ENCODE data around the gene NXPH4.

NXPH4 gene

DNA sequence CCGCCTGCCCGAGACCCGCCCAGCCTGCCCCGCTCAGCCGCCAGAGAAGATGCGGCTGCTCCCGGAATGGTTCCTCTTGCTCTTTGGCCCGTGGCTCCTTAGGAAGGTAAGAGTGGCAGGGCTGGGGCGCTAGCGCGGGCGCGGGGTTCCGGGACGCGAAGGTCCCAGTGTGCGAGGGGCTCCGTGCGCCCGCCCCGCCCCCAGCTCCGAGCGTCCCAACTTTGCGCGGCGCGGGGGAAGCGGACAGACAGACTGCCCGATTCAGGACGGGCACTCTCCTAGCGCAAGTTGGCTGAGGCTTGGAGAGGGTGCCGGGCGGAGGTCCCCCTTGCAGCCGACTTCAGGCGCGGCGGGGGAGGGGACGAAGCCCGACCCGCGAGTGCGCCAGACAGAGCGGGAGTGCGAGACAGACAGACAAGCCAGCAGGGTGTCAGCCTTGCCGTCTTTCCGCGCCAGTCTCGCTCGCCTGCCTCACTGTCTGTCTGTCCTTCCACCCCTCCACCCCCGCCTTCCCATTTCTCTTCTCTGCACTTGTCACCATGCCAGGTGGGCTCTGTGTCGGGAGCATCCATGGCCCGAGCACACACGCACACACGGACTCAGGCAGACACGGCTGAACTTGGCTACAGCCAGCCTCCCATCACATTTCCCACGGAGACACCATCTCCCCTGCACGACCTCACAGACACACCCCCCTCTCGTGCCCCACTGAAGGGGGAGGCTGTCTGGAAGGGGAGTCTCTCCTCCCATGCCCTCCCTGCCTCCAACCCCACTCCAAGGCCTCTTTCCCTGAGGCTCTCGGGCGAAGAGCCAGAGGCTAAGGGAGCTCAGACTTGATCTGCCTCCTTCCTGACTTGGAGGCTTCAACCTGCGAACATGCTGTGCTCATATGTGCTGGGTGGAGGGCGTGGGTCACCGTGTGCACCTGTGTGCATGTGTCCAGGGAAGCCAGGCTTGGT is 606 bp downstream of the NXPH4 start:
- FAIRE-seq (no peak), DNase-seq (ENCODE audit: insufficient read length, low spot score) (no peak)
- no peak for TF ChIP-seq CTCF (IDR thresholded peaks at IDR 0.05; ENCODE audit: insufficient read depth, missing control alignments)

GRCh38 chr12:57218030-57218853 is 1.6 kb downstream of the NXPH4 start:
- DNase-seq (ENCODE audit: insufficient read length, low spot score), result no peak
- TF ChIP-seq CTCF (IDR thresholded peaks at IDR 0.05; ENCODE audit: insufficient read depth, missing control alignments), result no peak
- FAIRE-seq, result no peak

GRCh38 chr12:57219205-57219992 is 2.8 kb downstream of the NXPH4 start:
- FAIRE-seq, result no peak
- no peak for TF ChIP-seq CTCF (IDR thresholded peaks at IDR 0.05; ENCODE audit: insufficient read depth, missing control alignments)
- DNase-seq (ENCODE audit: insufficient read length, low spot score), result no peak

DNA sequence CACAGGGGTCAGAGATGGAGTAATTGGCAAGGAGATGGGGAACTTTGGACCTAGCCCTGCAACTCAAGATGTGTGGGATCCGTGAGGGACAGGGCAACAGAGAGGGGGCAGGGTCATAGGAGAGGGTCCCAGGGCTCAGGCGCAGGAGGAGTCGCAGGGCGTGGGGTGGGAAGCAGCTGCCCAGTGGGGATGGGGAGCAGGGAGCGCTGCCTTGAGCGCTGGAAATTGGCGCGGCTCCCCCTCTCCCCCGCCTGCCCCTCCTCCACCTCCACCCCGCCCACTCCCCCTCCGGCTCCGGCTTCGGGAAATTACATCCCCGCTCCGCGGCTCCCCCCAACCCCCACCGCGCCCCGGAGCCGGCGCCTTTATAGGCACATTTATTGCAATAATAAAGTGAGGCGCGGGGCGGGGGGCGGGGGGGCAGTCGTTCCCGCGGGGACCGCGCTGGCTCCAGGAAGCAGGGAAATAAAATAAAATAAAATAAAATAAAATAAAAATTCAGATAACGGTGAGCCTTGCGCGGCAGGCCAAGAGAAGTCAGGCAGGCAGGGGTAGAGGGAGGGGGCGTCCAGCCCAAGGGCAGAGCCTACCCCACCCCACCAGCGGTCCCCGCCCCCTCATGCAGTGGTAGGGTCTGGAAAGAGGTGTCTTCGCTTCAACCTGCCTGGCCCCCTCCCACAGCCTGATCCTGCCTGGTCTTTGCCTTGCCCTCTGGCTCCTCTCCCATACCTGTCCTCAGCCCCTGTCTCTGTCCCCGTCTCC is 3.6 kb downstream of the NXPH4 start:
- no peak for TF ChIP-seq CTCF (IDR thresholded peaks at IDR 0.05; ENCODE audit: insufficient read depth, missing control alignments)
- FAIRE-seq (no peak), DNase-seq (ENCODE audit: insufficient read length, low spot score) (no peak)

GRCh38 chr12:57220770-57221168 is 4.2 kb downstream of the NXPH4 start:
- no peak for FAIRE-seq
- no peak for TF ChIP-seq CTCF (IDR thresholded peaks at IDR 0.05; ENCODE audit: insufficient read depth, missing control alignments)
- no peak for DNase-seq (ENCODE audit: insufficient read length, low spot score)

DNA sequence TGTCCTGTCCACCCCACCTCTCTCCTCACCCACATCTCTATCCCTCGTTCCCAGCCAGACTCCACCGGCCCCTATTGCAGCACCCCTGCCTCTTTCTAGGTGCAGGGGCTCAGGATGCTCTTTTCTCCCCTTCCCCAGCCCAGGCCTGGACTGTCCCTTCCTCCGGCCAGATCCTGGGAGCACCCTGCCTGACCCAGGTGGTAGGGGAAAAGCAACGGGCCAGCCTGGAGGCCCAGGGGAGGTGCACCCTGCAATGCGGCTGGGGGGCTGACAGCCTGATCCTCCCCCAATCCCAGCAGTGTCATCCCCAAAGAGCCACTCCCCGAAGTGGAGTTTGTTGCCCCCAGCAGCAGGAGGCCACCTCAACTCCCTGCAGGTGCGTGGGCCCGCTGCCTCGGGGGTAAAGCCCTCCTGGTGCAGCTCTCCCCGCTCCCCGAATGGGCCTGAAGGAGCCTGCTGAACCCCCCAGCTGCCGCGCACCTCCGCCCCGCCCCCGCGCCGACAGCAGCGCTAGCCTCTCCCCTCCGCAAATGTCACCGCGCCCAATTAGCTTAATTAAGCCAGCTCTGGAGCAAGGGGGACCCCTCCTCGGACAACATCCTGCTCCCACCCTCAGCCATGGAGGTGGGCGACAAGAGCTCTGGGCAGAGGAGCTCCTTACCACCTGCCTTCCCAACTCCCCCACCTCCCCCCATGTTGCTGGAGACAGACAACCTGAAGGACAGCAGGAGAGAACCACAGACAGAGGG is 4.7 kb downstream of the NXPH4 start:
- no peak for TF ChIP-seq CTCF (IDR thresholded peaks at IDR 0.05; ENCODE audit: insufficient read depth, missing control alignments)
- FAIRE-seq, result no peak
- DNase-seq (ENCODE audit: insufficient read length, low spot score), result no peak
